K562 (cell line): ENCODE results near the gene RNF152. TPM values are rescaled to one million over a fixed set of nuclear protein-coding genes. Genes with fewer than 3 reads are reported as not detected.

ENCODE experiments used
- CHD7 ChIP-seq: fragments of 200-600 bp; sonication (generic); IDR thresholded peaks from one replicate; pipeline ENCODE4 v1.6.1; 2012; ENCODE audit warnings: mild to moderate bottlenecking, low read depth, low read length, inconsistent platforms
- MAFG ChIP-seq: fragments of 450-650 bp; conservative IDR thresholded peaks from 2 replicates; pipeline ENCODE4 v1.6.1; 2016; ENCODE audit warnings: missing genetic modification characterization, missing compliant biosample characterization
- NCOA4 ChIP-seq: fragments of 450-650 bp; IDR thresholded peaks from 2 replicates; pipeline ENCODE4 v1.6.1; 2018; ENCODE audit warnings: mild to moderate bottlenecking; ENCODE audit not compliant: partially characterized antibody
- NR2C1 ChIP-seq, 2 experiments: fragments of 450-650 bp; IDR thresholded peaks; 2 replicates each; pipeline ENCODE4 v1.6.1; 2017; ENCODE audit warnings: mild to moderate bottlenecking in 2 of 2, antibody characterized with exemption in 1 of 2, inconsistent platforms in 1 of 2, missing compliant biosample characterization in 1 of 2, missing genetic modification characterization in 1 of 2
- TEAD2 ChIP-seq: fragments of 450-650 bp; IDR thresholded peaks from 2 replicates; pipeline ENCODE4 v1.6.1; 2016; ENCODE audit warnings: missing genetic modification characterization, control low read depth, missing compliant biosample characterization
- USF1 ChIP-seq: sonication (generic); formaldehyde crosslinking; IDR thresholded peaks from 2 replicates; pipeline ENCODE4 v1.9.0; 2022; ENCODE audit warnings: mild to moderate bottlenecking, missing genetic modification reagents
- ZBTB26 ChIP-seq: fragments of 450-650 bp; formaldehyde crosslinking; IDR thresholded peaks from 2 replicates; pipeline ENCODE4 v1.4.0; 2022; ENCODE audit warnings: missing genetic modification characterization
- ZNF232 ChIP-seq: sonication (generic); formaldehyde crosslinking; IDR thresholded peaks from 2 replicates; pipeline ENCODE4 v1.8.0; 2022; ENCODE audit warnings: mild to moderate bottlenecking, missing genetic modification reagents
- ZNF239 ChIP-seq: fragments of 250-450 bp; sonication (Bioruptor Pico); IDR thresholded peaks from 2 replicates; pipeline ENCODE4 v1.4.0; 2020; ENCODE audit warnings: mild to moderate bottlenecking
- polyA plus RNA-seq, 8 experiments: library from polyadenylated mRNA; depleted of rRNA in 4 of 8; stranded (reverse) in 5 of 8; unstranded in 3 of 8; fragments of >200 nt; fragmentation: Nextera tagmentation in 2 of 8; fragmentation: Illumina TruSeq in 1 of 8; extraction: Ambion mirVana in 2 of 8; extraction: Trizol in 1 of 8; gene quantifications; 2 replicates each; pipeline versions ENCODE4 v1.2.1 to v1.2.3, GENCODE V29; 2011 to 2014; ENCODE audit warnings: inconsistent platforms in 1 of 8, missing spikeins in 1 of 8
- total RNA-seq, 7 experiments: library from RNA; depleted of rRNA in 6 of 7; stranded (reverse); fragments of >200 nt in 6 of 7; fragmentation: Illumina TruSeq in 2 of 7; extraction: Trizol in 2 of 7; gene quantifications; 2 replicates each; pipeline versions ENCODE4 v1.2.1 to v1.2.3, GENCODE V29; 2011 to 2021; ENCODE audit warnings: low replicate concordance in 1 of 7

The RNF152 gene
- total and polyA plus RNA-seq, 9 of the 15 experiments (the other 6 are each of a cell fraction or from before 2014, with no cell fraction given) = 0.04 to 0.05 TPM; not detected in 7

- TF ChIP-seq USF1 (CRISPR knock-in tag) (no peak), ZBTB26 (CRISPR knock-in tag) (no peak), ZNF239 (CRISPR knock-in tag) (no peak), NR2C1 (IDR thresholded peaks at IDR 0.05) (no peak), NR2C1 (tag; IDR thresholded peaks at IDR 0.05) (no peak), CHD7 (no peak), TEAD2 (tag) (no peak), NCOA4 (no peak), MAFG (tag) (no peak), ZNF232 (CRISPR knock-in tag) (no peak)
Observed at GRCh38 chr18:61766266-61766884, 126.4 kb downstream of the RNF152 start (continued).
